Transverse colon (tissue), 4 donors: Measurements from ENCODE around the gene PLEKHG4B. TPM values are rescaled to one million over a fixed set of nuclear protein-coding genes. Genes with fewer than 3 reads are reported as not detected.

Source experiments
- DNase-seq: peaks from one replicate; pipeline ENCODE4 v3.0.0-alpha.2; 2019
- H3K27ac ChIP-seq, 4 donors: fragments of 200-600 bp; sonication (generic); 2 replicates each; pipeline ENCODE4 v1.5.1; 2016 to 2018; ENCODE audit warnings: inconsistent platforms in 4 of 4
- H3K27me3 ChIP-seq: fragments of 200-600 bp; sonication (generic); 2 replicates; pipeline ENCODE4 v1.5.1; 2017; ENCODE audit warnings: inconsistent platforms
- H3K36me3 ChIP-seq, 4 donors: fragments of 200-600 bp; sonication (generic); 2 replicates each; pipeline ENCODE4 v1.5.1; 2017 to 2019; ENCODE audit warnings: inconsistent platforms in 4 of 4
- H3K4me1 ChIP-seq, 4 donors: fragments of 200-600 bp; sonication (generic); 2 replicates each; pipeline ENCODE4 v1.5.1; 2017 to 2020; ENCODE audit warnings: inconsistent platforms in 4 of 4
- H3K4me3 ChIP-seq, 4 donors: fragments of 200-600 bp; sonication (generic); 1 replicate in 1 of 4; 2 replicates in 3 of 4; pipeline versions ENCODE4 v1.5.1 to v1.6.1; 2017 to 2019; ENCODE audit warnings: inconsistent platforms in 4 of 4
- H3K9me3 ChIP-seq, 2 donors: fragments of 200-600 bp; sonication (generic); 2 replicates each; pipeline ENCODE4 v1.5.1; 2017 to 2019; ENCODE audit warnings: inconsistent platforms in 2 of 2
- EP300 ChIP-seq: sonication (generic); formaldehyde crosslinking; IDR thresholded peaks from one replicate; pipeline ENCODE4 v1.6.1; 2017; ENCODE audit warnings: antibody characterized with exemption, low read depth
- POLR2A ChIP-seq: fragments of 450-650 bp; IDR thresholded peaks from one replicate; pipeline ENCODE4 v1.6.1; 2016; ENCODE audit warnings: antibody characterized with exemption, mild to moderate bottlenecking, moderate library complexity
- POLR2AphosphoS5 ChIP-seq, 3 donors: sonication (generic); formaldehyde crosslinking; IDR thresholded peaks; one replicate each; pipeline ENCODE4 v1.6.1; 2016; ENCODE audit warnings: antibody characterized with exemption in 3 of 3
- whole genome bisulfite sequencing, 2 donors: methylation state at CpG; one replicate each; pipeline ENCODE4 v1.1.5; 2018; ENCODE audit warnings: low coverage in 1 of 2; 5-methylcytosine and 5-hydroxymethylcytosine counted together
- in situ Hi-C, 4 donors: fragments of 200-750 bp; cut with MboI; loops; one replicate each; pipeline versions ENCODE4 v1.15.0 to v1.15.1; 2017; ENCODE audit warnings: low sequenced_read_pairs in 3 of 4, low pct_ligation_motif_present in 1 of 4, low pct_unique_long_range_greater_than_20kb in 1 of 4
- intact Hi-C: fragments of 100-400 bp; cut with DNase I; formaldehyde crosslinking; loops from one replicate; pipeline ENCODE4 v1.15.1; 2023; ENCODE audit warnings: low total_unique reads
- total RNA-seq, 4 donors: library from RNA; depleted of rRNA; stranded (reverse); fragments of >200 nt; gene quantifications; one replicate each; pipeline ENCODE4 v1.1.0, GENCODE V29; 2016
- TF ChIP-seq, protein P1 (sequence below), 5 experiments: fragments of 200-600 bp in 3 of 5; fragments of 450-650 bp in 2 of 5; sonication (generic) in 3 of 5; IDR thresholded peaks; 1 replicate in 2 of 5; 2 replicates in 3 of 5; pipeline ENCODE4 v1.5.1; 2016 to 2017; ENCODE audit warnings: antibody characterized with exemption in 5 of 5, inconsistent platforms in 3 of 5, mild to moderate bottlenecking in 2 of 5, moderate library complexity in 1 of 5

PLEKHG4B gene
- total RNA-seq, 4 donors from 2014 or later = under 0.01 to 0.40 (median under 0.01) TPM; not detected in 1

DNA sequence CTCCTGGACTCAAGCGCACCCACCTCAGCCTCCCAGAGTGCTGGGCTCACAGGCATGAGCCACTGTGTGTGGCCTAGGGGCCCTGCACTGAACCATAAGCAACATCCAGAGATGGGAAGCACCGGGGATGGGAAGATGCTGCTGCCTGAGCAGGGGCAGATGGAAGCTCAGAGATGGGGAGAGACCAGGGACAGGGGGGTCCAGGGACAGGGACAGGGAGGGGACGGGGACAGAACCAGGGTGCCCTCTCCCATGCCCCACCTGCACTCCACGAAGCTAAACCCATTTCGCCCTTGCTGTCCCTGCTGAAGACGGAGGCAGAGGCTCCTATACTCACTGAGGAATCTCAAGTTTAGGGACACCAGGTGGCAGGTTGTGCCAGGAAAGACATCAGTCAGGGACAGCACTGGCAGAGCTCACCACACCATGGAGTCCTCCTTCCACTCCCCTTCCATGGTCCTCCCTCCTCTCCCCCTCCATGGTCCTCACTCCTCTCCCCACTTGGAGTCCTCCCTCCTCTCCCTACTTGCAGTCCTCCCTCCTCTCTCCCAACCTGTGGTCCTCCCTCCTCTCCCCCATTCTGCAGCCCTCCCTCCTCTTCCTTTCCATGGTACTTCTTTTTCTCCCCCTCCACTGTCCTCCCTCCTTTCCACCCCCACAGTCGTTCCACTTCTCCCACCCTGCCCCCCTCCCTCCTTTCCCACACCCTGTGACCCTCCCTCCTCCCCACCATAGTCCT lies 53.8 kb downstream of the PLEKHG4B start:
- Histone ChIP-seq H3K27me3 (no peaks in the 10 kb centered on the region), H3K4me3 (no peak overlapping the region), H3K4me1 (no peaks in the 10 kb centered on the region), H3K9me3 (peaks cover 17% of the 10 kb centered on the region in 2 donors), H3K36me3 (no peaks in the 10 kb centered on the region), H3K27ac (no peak overlapping the region)
- no peak for DNase-seq
- intact Hi-C loops = no loop called here
- in situ Hi-C loops = no loop called here
- no peak for TF ChIP-seq EP300
- no peak for TF ChIP-seq POLR2A
- TF ChIP-seq, protein P1, sequence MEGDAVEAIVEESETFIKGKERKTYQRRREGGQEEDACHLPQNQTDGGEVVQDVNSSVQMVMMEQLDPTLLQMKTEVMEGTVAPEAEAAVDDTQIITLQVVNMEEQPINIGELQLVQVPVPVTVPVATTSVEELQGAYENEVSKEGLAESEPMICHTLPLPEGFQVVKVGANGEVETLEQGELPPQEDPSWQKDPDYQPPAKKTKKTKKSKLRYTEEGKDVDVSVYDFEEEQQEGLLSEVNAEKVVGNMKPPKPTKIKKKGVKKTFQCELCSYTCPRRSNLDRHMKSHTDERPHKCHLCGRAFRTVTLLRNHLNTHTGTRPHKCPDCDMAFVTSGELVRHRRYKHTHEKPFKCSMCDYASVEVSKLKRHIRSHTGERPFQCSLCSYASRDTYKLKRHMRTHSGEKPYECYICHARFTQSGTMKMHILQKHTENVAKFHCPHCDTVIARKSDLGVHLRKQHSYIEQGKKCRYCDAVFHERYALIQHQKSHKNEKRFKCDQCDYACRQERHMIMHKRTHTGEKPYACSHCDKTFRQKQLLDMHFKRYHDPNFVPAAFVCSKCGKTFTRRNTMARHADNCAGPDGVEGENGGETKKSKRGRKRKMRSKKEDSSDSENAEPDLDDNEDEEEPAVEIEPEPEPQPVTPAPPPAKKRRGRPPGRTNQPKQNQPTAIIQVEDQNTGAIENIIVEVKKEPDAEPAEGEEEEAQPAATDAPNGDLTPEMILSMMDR (IDR thresholded peaks at IDR 0.05) = no peak
- no peak for TF ChIP-seq POLR2AphosphoS5 (IDR thresholded peaks at IDR 0.05)
- whole genome bisulfite sequencing, 2 donors = 57 to 74% methylated on average over 1 to 7 of the region's 7 CpGs

DNA sequence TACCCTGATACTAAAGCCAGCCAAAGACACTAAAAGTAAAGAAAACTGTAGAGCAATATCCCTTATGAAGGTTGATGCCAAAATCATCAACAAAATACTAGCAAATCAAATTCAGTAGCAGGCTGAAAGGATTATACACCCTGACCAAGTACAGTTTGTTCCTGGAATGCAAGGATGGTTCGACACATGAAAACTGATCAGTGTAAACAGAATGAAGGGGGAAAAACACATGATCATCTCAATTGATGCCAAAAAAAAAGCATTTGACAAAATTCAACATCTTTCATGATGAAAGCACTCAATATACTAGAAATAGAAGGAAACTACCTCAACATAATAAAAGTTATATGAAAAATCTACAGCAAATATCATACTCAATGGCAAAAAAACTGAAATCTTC lies 55.8 kb downstream of the PLEKHG4B start:
- H3K27me3 ChIP-seq = no peaks in the 10 kb centered on the region
- TF ChIP-seq, protein P1 (IDR thresholded peaks at IDR 0.05) = no peak
- TF ChIP-seq EP300 = no peak
- TF ChIP-seq POLR2A = no peak
- no peak for TF ChIP-seq POLR2AphosphoS5 (IDR thresholded peaks at IDR 0.05)
- intact Hi-C loops = no loop called here
- in situ Hi-C loops = no loop called here
- peaks cover 17% of the 10 kb centered on the region in 2 donors for H3K9me3 ChIP-seq
- no peak overlapping the region for H3K27ac ChIP-seq
- no peaks in the 10 kb centered on the region for H3K4me1 ChIP-seq
- H3K36me3 ChIP-seq = no peaks in the 10 kb centered on the region
- DNase-seq = no peak
- H3K4me3 ChIP-seq = no peak overlapping the region
- WGBS, 2 donors = 92 to 97% methylated on average over 1 of the region's 1 CpG

DNA sequence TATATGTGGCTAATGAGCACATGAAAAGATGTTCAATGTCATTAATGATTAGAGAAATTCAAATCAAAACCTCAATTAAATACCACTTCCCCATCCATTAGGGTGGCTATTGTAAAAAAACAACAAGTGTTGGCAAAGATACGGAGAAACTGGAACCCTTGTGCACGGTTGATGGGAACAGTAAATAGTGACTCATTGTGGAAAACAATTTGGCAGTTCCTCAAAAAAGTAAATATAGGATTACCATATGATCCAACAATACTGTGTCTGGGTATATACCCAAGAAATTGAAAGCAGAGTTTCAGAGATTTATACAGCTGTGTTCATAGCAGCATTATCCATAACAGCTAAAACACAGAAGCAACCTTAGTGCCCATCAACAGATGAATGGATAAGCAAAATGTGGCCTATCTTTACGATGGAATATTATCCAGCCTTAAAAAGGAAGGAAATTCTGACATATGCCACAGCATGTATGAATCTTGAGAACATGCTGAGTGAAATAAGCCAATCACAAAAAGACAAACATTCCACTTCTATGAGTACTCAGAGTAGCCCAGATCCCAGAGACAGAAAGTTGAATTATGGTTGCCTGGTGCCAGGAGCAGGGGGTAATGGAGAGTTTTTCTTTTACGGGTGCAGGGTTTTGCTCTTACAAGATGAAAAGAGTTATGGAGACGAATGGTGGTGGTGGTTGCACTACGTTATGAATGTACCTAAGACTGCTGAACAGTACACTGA lies 57.9 kb downstream of the PLEKHG4B start:
- Histone ChIP-seq H3K9me3 (peaks cover 17% of the 10 kb centered on the region in 2 donors), H3K27me3 (no peaks in the 10 kb centered on the region), H3K27ac (no peak overlapping the region), H3K4me1 (no peaks in the 10 kb centered on the region), H3K4me3 (no peak overlapping the region), H3K36me3 (no peaks in the 10 kb centered on the region)
- TF ChIP-seq POLR2AphosphoS5 (IDR thresholded peaks at IDR 0.05) = no peak
- no peak for TF ChIP-seq EP300
- TF ChIP-seq, protein P1 (IDR thresholded peaks at IDR 0.05) = no peak
- no peak for TF ChIP-seq POLR2A
- 60 to 71% methylated on average over 6 of the region's 6 CpGs for WGBS, 2 donors
- DNase-seq = no peak
- intact Hi-C loops = no loop called here
- in situ Hi-C loops = no loop called here

DNA sequence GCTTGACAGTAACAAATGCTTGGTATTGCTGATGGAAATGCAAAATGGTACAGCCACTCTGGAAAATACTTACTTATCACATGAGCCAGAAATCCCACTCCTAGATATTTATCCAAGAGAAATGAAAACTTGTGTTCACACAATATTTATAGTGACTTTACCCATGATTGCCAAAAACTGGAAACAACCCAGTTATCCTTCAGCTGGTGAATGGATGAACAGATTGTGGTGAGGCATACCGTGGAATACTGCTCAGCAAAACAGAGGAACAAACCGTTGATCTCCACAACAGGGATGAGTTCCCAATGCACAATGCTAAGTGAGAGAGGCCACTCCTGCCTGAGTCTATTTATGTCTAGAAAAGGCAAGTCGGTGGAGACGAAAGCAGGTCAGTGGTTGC lies 58.8 kb downstream of the PLEKHG4B start:
- no peaks in the 10 kb centered on the region for H3K27me3 ChIP-seq
- H3K4me3 ChIP-seq = no peak overlapping the region
- DNase-seq = no peak
- in situ Hi-C loops = no loop called here
- H3K36me3 ChIP-seq = no peaks in the 10 kb centered on the region
- no peaks in the 10 kb centered on the region for H3K4me1 ChIP-seq
- no peak overlapping the region for H3K27ac ChIP-seq
- intact Hi-C loops = no loop called here
- peaks cover 17% of the 10 kb centered on the region in 2 donors for H3K9me3 ChIP-seq
- TF ChIP-seq POLR2AphosphoS5 (IDR thresholded peaks at IDR 0.05) = no peak
- no peak for TF ChIP-seq POLR2A
- TF ChIP-seq, protein P1 (IDR thresholded peaks at IDR 0.05) = no peak
- no peak for TF ChIP-seq EP300
- WGBS, 2 donors = 79 to 87% methylated on average over 3 to 4 of the region's 4 CpGs
